A549 (cell line): Measurements from ENCODE around the gene CDH6.

Source experiments
- BHLHE40 ChIP-seq: IDR thresholded peaks from 2 replicates; pipeline ENCODE4 v1.6.1; 2012; ENCODE audit warnings: low read depth, low read length, inconsistent platforms
- JUN ChIP-seq, 2 experiments: fragments of >200 bp; sonication (Bioruptor Twin); formaldehyde crosslinking; IDR thresholded peaks; 2 replicates in 1 of 2; 3 replicates in 1 of 2; pipeline ENCODE4 v1.6.1; 2016 to 2017
- NR3C1 ChIP-seq: fragments of >200 bp; sonication (Bioruptor Twin); formaldehyde crosslinking; IDR thresholded peaks from 3 replicates; pipeline ENCODE4 v1.6.1; 2017

- TF ChIP-seq BHLHE40 (no peak), NR3C1 (no peak), JUN (IDR thresholded peaks at IDR 0.05) (no peak)
Observed at GRCh38 chr5:31181376-31181987, 12.0 kb upstream of the CDH6 start.
